ENCODE results near the gene SH3PXD2B.

Gene SH3PXD2B

GRCh38 chr5:172493906-172494305, 39.6 kb upstream of the SH3PXD2B start:
- H3K9me3 ChIP-seq (ENCODE audit: control insufficient read depth in 1 of 2, low read length in 2 of 2): no peaks in the 10 kb centered on the region
- H3K4me3 ChIP-seq (ENCODE audit: low read depth in 1 of 2, low read length in 2 of 2): no peak overlapping the region
- H3K27ac ChIP-seq (ENCODE audit: low read depth, low read length): no peak overlapping the region
- no peak overlapping the region for H3K9ac ChIP-seq (ENCODE audit: low read depth in 1 of 2, low read length in 2 of 2)
- no peaks in the 10 kb centered on the region for H3K36me3 ChIP-seq (ENCODE audit: control insufficient read depth in 1 of 2, insufficient read depth in 2 of 2, low read length in 2 of 2)
- no peaks in the 10 kb centered on the region for H3K27me3 ChIP-seq (ENCODE audit: control insufficient read depth in 1 of 2, insufficient read depth in 2 of 2, low read length in 2 of 2)
- H3K4me1 ChIP-seq (ENCODE audit: control insufficient read depth in 1 of 2, insufficient read depth in 2 of 2, low read length in 2 of 2): no peaks in the 10 kb centered on the region

- Histone ChIP-seq H3K27me3 (ENCODE audit: control insufficient read depth in 1 of 2, insufficient read depth in 2 of 2, low read length in 2 of 2) (no peaks in the 10 kb centered on the region), H3K27ac (ENCODE audit: low read depth, low read length) (no peak overlapping the region), H3K36me3 (ENCODE audit: control insufficient read depth in 1 of 2, insufficient read depth in 2 of 2, low read length in 2 of 2) (no peaks in the 10 kb centered on the region), H3K4me3 (ENCODE audit: low read depth in 1 of 2, low read length in 2 of 2) (no peak overlapping the region), H3K9me3 (ENCODE audit: control insufficient read depth in 1 of 2, low read length in 2 of 2) (no peaks in the 10 kb centered on the region), H3K9ac (ENCODE audit: low read depth in 1 of 2, low read length in 2 of 2) (no peak overlapping the region), H3K4me1 (ENCODE audit: control insufficient read depth in 1 of 2, insufficient read depth in 2 of 2, low read length in 2 of 2) (no peaks in the 10 kb centered on the region)
Observed at GRCh38 chr5:172493461-172493860, 39.1 kb upstream of the SH3PXD2B start.

- Histone ChIP-seq H3K27me3 (ENCODE audit: control insufficient read depth in 1 of 2, insufficient read depth in 2 of 2, low read length in 2 of 2) (no peaks in the 10 kb centered on the region), H3K4me3 (ENCODE audit: low read depth in 1 of 2, low read length in 2 of 2) (no peak overlapping the region), H3K4me1 (ENCODE audit: control insufficient read depth in 1 of 2, insufficient read depth in 2 of 2, low read length in 2 of 2) (no peaks in the 10 kb centered on the region)
Observed at GRCh38 chr5:172493002-172493401, 38.7 kb upstream of the SH3PXD2B start.

GRCh38 chr5:172492097-172492840, 37.9 kb upstream of the SH3PXD2B start:
- H3K27ac ChIP-seq (ENCODE audit: low read depth, low read length): no peak overlapping the region
- no peak overlapping the region for H3K9ac ChIP-seq (ENCODE audit: low read depth in 1 of 2, low read length in 2 of 2)
- no peaks in the 10 kb centered on the region for H3K27me3 ChIP-seq (ENCODE audit: control insufficient read depth in 1 of 2, insufficient read depth in 2 of 2, low read length in 2 of 2)
- no peaks in the 10 kb centered on the region for H3K4me1 ChIP-seq (ENCODE audit: control insufficient read depth in 1 of 2, insufficient read depth in 2 of 2, low read length in 2 of 2)
- H3K36me3 ChIP-seq (ENCODE audit: control insufficient read depth in 1 of 2, insufficient read depth in 2 of 2, low read length in 2 of 2): no peaks in the 10 kb centered on the region
- H3K9me3 ChIP-seq (ENCODE audit: control insufficient read depth in 1 of 2, low read length in 2 of 2): no peaks in the 10 kb centered on the region
- H3K4me3 ChIP-seq (ENCODE audit: low read depth in 1 of 2, low read length in 2 of 2): no peak overlapping the region

More at GRCh38 chr5:172493002-172493401, 38.7 kb upstream of the SH3PXD2B start:
- H3K9me3 ChIP-seq (ENCODE audit: control insufficient read depth in 1 of 2, low read length in 2 of 2): no peaks in the 10 kb centered on the region
- H3K9ac ChIP-seq (ENCODE audit: low read depth in 1 of 2, low read length in 2 of 2): no peak overlapping the region
- no peak overlapping the region for H3K27ac ChIP-seq (ENCODE audit: low read depth, low read length)
- no peaks in the 10 kb centered on the region for H3K36me3 ChIP-seq (ENCODE audit: control insufficient read depth in 1 of 2, insufficient read depth in 2 of 2, low read length in 2 of 2)

GRCh38 chr5:172491481-172491880, 37.2 kb upstream of the SH3PXD2B start:
- H3K4me3 ChIP-seq (ENCODE audit: low read depth in 1 of 2, low read length in 2 of 2): no peak overlapping the region
- H3K27me3 ChIP-seq (ENCODE audit: control insufficient read depth in 1 of 2, insufficient read depth in 2 of 2, low read length in 2 of 2): no peaks in the 10 kb centered on the region
- no peaks in the 10 kb centered on the region for H3K4me1 ChIP-seq (ENCODE audit: control insufficient read depth in 1 of 2, insufficient read depth in 2 of 2, low read length in 2 of 2)
- H3K27ac ChIP-seq (ENCODE audit: low read depth, low read length): no peak overlapping the region
- no peaks in the 10 kb centered on the region for H3K36me3 ChIP-seq (ENCODE audit: control insufficient read depth in 1 of 2, insufficient read depth in 2 of 2, low read length in 2 of 2)
- H3K9me3 ChIP-seq (ENCODE audit: control insufficient read depth in 1 of 2, low read length in 2 of 2): no peaks in the 10 kb centered on the region
- H3K9ac ChIP-seq (ENCODE audit: low read depth in 1 of 2, low read length in 2 of 2): no peak overlapping the region

GRCh38 chr5:172490514-172491461, 36.5 kb upstream of the SH3PXD2B start:
- no peaks in the 10 kb centered on the region for H3K36me3 ChIP-seq (ENCODE audit: control insufficient read depth in 1 of 2, insufficient read depth in 2 of 2, low read length in 2 of 2)
- no peaks in the 10 kb centered on the region for H3K9me3 ChIP-seq (ENCODE audit: control insufficient read depth in 1 of 2, low read length in 2 of 2)
- no peak overlapping the region for H3K4me3 ChIP-seq (ENCODE audit: low read depth in 1 of 2, low read length in 2 of 2)
- no peaks in the 10 kb centered on the region for H3K4me1 ChIP-seq (ENCODE audit: control insufficient read depth in 1 of 2, insufficient read depth in 2 of 2, low read length in 2 of 2)
- no peak overlapping the region for H3K27ac ChIP-seq (ENCODE audit: low read depth, low read length)
- no peaks in the 10 kb centered on the region for H3K27me3 ChIP-seq (ENCODE audit: control insufficient read depth in 1 of 2, insufficient read depth in 2 of 2, low read length in 2 of 2)
- no peak overlapping the region for H3K9ac ChIP-seq (ENCODE audit: low read depth in 1 of 2, low read length in 2 of 2)

GRCh38 chr5:172488221-172488620, 33.9 kb upstream of the SH3PXD2B start:
- Histone ChIP-seq H3K27me3 (ENCODE audit: control insufficient read depth in 1 of 2, insufficient read depth in 2 of 2, low read length in 2 of 2) (no peaks in the 10 kb centered on the region), H3K27ac (ENCODE audit: low read depth, low read length) (no peak overlapping the region), H3K4me1 (ENCODE audit: control insufficient read depth in 1 of 2, insufficient read depth in 2 of 2, low read length in 2 of 2) (no peaks in the 10 kb centered on the region), H3K4me3 (ENCODE audit: low read depth in 1 of 2, low read length in 2 of 2) (no peak overlapping the region), H3K9ac (ENCODE audit: low read depth in 1 of 2, low read length in 2 of 2) (no peak overlapping the region), H3K36me3 (ENCODE audit: control insufficient read depth in 1 of 2, insufficient read depth in 2 of 2, low read length in 2 of 2) (no peaks in the 10 kb centered on the region), H3K9me3 (ENCODE audit: control insufficient read depth in 1 of 2, low read length in 2 of 2) (peaks cover 0 to 4% of the 10 kb centered on the region in 2 donors)

GRCh38 chr5:172487671-172488070, 33.3 kb upstream of the SH3PXD2B start:
- Histone ChIP-seq H3K27me3 (ENCODE audit: control insufficient read depth in 1 of 2, insufficient read depth in 2 of 2, low read length in 2 of 2) (no peaks in the 10 kb centered on the region), H3K9ac (ENCODE audit: low read depth in 1 of 2, low read length in 2 of 2) (no peak overlapping the region), H3K36me3 (ENCODE audit: control insufficient read depth in 1 of 2, insufficient read depth in 2 of 2, low read length in 2 of 2) (no peaks in the 10 kb centered on the region), H3K27ac (ENCODE audit: low read depth, low read length) (no peak overlapping the region), H3K4me1 (ENCODE audit: control insufficient read depth in 1 of 2, insufficient read depth in 2 of 2, low read length in 2 of 2) (no peaks in the 10 kb centered on the region), H3K9me3 (ENCODE audit: control insufficient read depth in 1 of 2, low read length in 2 of 2) (peaks cover 0 to 4% of the 10 kb centered on the region in 2 donors), H3K4me3 (ENCODE audit: low read depth in 1 of 2, low read length in 2 of 2) (no peak overlapping the region)

- Histone ChIP-seq H3K9ac (ENCODE audit: low read depth in 1 of 2, low read length in 2 of 2) (no peak overlapping the region), H3K36me3 (ENCODE audit: control insufficient read depth in 1 of 2, insufficient read depth in 2 of 2, low read length in 2 of 2) (no peaks in the 10 kb centered on the region), H3K4me3 (ENCODE audit: low read depth in 1 of 2, low read length in 2 of 2) (no peak overlapping the region), H3K9me3 (ENCODE audit: control insufficient read depth in 1 of 2, low read length in 2 of 2) (peaks cover 0 to 4% of the 10 kb centered on the region in 2 donors), H3K27me3 (ENCODE audit: control insufficient read depth in 1 of 2, insufficient read depth in 2 of 2, low read length in 2 of 2) (no peaks in the 10 kb centered on the region), H3K27ac (ENCODE audit: low read depth, low read length) (no peak overlapping the region), H3K4me1 (ENCODE audit: control insufficient read depth in 1 of 2, insufficient read depth in 2 of 2, low read length in 2 of 2) (no peaks in the 10 kb centered on the region)
Observed at GRCh38 chr5:172486912-172487311, 32.6 kb upstream of the SH3PXD2B start.

- Histone ChIP-seq H3K27ac (ENCODE audit: low read depth, low read length) (no peak overlapping the region), H3K4me3 (ENCODE audit: low read depth in 1 of 2, low read length in 2 of 2) (no peak overlapping the region), H3K27me3 (ENCODE audit: control insufficient read depth in 1 of 2, insufficient read depth in 2 of 2, low read length in 2 of 2) (no peaks in the 10 kb centered on the region), H3K9ac (ENCODE audit: low read depth in 1 of 2, low read length in 2 of 2) (no peak overlapping the region), H3K4me1 (ENCODE audit: control insufficient read depth in 1 of 2, insufficient read depth in 2 of 2, low read length in 2 of 2) (no peaks in the 10 kb centered on the region), H3K36me3 (ENCODE audit: control insufficient read depth in 1 of 2, insufficient read depth in 2 of 2, low read length in 2 of 2) (no peaks in the 10 kb centered on the region), H3K9me3 (ENCODE audit: control insufficient read depth in 1 of 2, low read length in 2 of 2) (peaks cover 0 to 4% of the 10 kb centered on the region in 2 donors)
Observed at GRCh38 chr5:172486451-172486850, 32.1 kb upstream of the SH3PXD2B start.

Data from duodenal mucosa (tissue), 2 donors.